Measurements from ENCODE around the gene PPFIBP2.

Gene PPFIBP2

DNA sequence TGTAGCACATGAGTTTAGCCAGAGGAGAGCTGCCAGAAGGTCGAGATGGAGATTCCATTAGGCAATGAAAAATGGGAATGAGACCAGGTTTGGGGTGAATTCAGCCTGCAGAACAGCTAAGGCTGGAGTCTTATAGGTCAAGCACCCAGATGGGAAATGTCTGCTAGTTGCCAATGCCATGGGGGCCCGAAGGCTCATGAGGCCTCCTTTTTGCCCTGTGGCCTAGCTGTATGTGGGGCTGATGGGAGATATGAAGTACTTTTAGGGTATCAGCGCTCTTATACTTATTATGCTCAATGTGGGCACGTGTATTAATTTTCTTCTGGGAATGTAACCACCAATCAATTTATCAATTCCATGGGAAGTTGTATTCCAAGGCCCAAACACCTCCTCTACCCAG, 8.7 kb downstream of the PPFIBP2 start:
- no peak for TF ChIP-seq ZC3H10 (CRISPR knock-in tag; IDR thresholded peaks at IDR 0.05)
- no peak for TF ChIP-seq ZNF565 (CRISPR knock-in tag; conservative IDR thresholded peaks at IDR 0.05; ENCODE audit: low read depth)
- TF ChIP-seq ISL1 (CRISPR knock-in tag; IDR thresholded peaks at IDR 0.05) = no peak
- TF ChIP-seq BACH2 (CRISPR knock-in tag; IDR thresholded peaks at IDR 0.05; ENCODE audit: borderline replicate concordance) = no peak
- no peak for TF ChIP-seq OSR1 (CRISPR knock-in tag; IDR thresholded peaks at IDR 0.05)
- TF ChIP-seq ARNTL (CRISPR knock-in tag; IDR thresholded peaks at IDR 0.05; ENCODE audit: borderline replicate concordance, low read depth) = no peak
- TF ChIP-seq ZNF70 (CRISPR knock-in tag; IDR thresholded peaks at IDR 0.05) = no peak
- no peak for TF ChIP-seq ZNF8 (CRISPR knock-in tag; IDR thresholded peaks at IDR 0.05)
- TF ChIP-seq TOX (CRISPR knock-in tag; IDR thresholded peaks at IDR 0.05; ENCODE audit: borderline replicate concordance) = no peak
- no peak for ATAC-seq

GRCh38 chr11:7523416-7524210, 9.8 kb downstream of the PPFIBP2 start:
- no peak for TF ChIP-seq GLIS3 (CRISPR knock-in tag; IDR thresholded peaks at IDR 0.05)
- TF ChIP-seq, protein P1, sequence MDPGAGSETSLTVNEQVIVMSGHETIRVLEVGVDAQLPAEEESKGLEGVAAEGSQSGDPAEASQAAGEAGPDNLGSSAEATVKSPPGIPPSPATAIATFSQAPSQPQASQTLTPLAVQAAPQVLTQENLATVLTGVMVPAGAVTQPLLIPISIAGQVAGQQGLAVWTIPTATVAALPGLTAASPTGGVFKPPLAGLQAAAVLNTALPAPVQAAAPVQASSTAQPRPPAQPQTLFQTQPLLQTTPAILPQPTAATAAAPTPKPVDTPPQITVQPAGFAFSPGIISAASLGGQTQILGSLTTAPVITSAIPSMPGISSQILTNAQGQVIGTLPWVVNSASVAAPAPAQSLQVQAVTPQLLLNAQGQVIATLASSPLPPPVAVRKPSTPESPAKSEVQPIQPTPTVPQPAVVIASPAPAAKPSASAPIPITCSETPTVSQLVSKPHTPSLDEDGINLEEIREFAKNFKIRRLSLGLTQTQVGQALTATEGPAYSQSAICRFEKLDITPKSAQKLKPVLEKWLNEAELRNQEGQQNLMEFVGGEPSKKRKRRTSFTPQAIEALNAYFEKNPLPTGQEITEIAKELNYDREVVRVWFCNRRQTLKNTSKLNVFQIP (CRISPR knock-in tag; IDR thresholded peaks at IDR 0.05; ENCODE audit: borderline replicate concordance, low read depth) = no peak
- no peak for TF ChIP-seq ZNF8 (CRISPR knock-in tag; IDR thresholded peaks at IDR 0.05)
- ATAC-seq = no peak

DNA sequence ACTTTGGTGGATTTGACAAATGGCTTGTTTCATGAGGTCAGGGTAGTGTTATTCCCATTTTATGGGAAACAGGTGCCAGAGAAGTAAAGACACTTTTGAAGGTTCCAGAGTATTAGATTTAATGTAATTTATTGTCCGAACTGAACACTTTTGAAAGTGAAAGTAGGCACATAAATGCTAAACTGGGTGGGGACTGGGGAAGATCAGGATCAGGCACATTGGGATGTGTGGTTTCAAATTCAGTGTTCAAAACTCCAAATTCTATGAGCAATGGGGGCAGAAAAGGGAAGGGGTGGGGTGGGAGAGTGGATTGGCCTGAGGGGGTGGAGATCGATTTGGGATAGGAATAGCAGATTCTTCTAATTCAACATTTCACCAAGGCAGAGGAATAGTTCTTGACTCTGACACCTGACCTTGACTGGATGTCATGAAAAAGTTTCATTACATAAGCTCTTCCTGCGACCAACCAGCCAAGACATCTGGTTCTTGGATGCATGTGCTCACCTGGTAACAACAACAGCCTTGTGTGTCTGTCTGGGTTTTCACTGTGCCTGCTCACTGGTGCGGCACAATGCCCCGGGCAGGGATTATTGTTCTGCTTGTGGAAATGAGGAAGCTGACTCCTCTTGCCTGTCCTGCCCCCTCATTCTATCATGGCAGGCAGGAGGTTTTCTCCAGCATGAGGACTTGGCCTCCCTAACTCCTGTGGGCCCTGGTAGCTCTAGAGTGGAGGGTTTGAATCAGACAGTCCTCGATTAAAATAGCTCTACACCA, 10.8 kb downstream of the PPFIBP2 start:
- no peak for ATAC-seq
- TF ChIP-seq ZNF565 (CRISPR knock-in tag; conservative IDR thresholded peaks at IDR 0.05; ENCODE audit: low read depth) (no peak), CREB5 (CRISPR knock-in tag; IDR thresholded peaks at IDR 0.05; ENCODE audit: low read depth) (no peak)

DNA sequence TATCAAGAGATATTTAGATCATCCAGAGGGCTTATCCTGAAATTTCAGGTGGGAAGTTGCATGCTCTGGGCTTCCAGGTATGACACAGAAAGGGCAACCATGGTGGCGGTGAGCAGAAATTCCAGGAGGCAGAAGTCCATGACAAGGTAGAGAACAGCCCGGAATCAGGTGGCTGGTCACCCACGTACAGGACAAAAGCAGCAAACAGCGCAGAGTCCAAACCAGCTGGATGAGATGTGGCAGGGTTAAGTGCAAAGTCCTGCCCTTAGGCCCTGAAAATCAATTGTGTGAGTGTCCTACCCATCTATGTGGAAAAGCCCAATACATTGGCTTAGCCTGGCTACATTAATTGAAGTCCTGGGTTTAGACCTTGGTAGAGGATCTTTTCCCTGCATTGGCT, 11.6 kb downstream of the PPFIBP2 start:
- TF ChIP-seq PPARA (CRISPR knock-in tag; IDR thresholded peaks at IDR 0.05; ENCODE audit: borderline replicate concordance) = no peak
- TF ChIP-seq OSR1 (CRISPR knock-in tag; IDR thresholded peaks at IDR 0.05) = no peak
- TF ChIP-seq CSDC2 (CRISPR knock-in tag; IDR thresholded peaks at IDR 0.05) = no peak
- TF ChIP-seq PATZ1 (CRISPR knock-in tag; IDR thresholded peaks at IDR 0.05; ENCODE audit: borderline replicate concordance) = no peak
- no peak for TF ChIP-seq CREB5 (CRISPR knock-in tag; IDR thresholded peaks at IDR 0.05; ENCODE audit: low read depth)
- TF ChIP-seq SNAI2 (CRISPR knock-in tag; IDR thresholded peaks at IDR 0.05) = no peak
- TF ChIP-seq TCF4 (CRISPR knock-in tag; IDR thresholded peaks at IDR 0.05; ENCODE audit: borderline replicate concordance) = no peak
- no peak for TF ChIP-seq ZNF565 (CRISPR knock-in tag; conservative IDR thresholded peaks at IDR 0.05; ENCODE audit: low read depth)
- no peak for TF ChIP-seq TOX (CRISPR knock-in tag; IDR thresholded peaks at IDR 0.05; ENCODE audit: borderline replicate concordance)
- TF ChIP-seq GLIS3 (CRISPR knock-in tag; IDR thresholded peaks at IDR 0.05) = no peak
- TF ChIP-seq, protein P1 (CRISPR knock-in tag; IDR thresholded peaks at IDR 0.05; ENCODE audit: borderline replicate concordance, low read depth) = no peak
- no peak for TF ChIP-seq ISL1 (CRISPR knock-in tag; IDR thresholded peaks at IDR 0.05)
- no peak for TF ChIP-seq RARB (CRISPR knock-in tag; IDR thresholded peaks at IDR 0.05)
- TF ChIP-seq ZFP3 (CRISPR knock-in tag; IDR thresholded peaks at IDR 0.05) = no peak
- no peak for ATAC-seq

All from SK-N-SH treated with all-trans-retinoic acid at 6 μM for 48 hours (cell line).